ENCODE measurements around the gene TMEM184A. TPM values are rescaled to one million over a fixed set of nuclear protein-coding genes. Genes with fewer than 3 reads are reported as not detected.

The TMEM184A gene
- total and polyA plus RNA-seq, 2 donors (not counting 3 experiments of a cell fraction or from before 2014, with no cell fraction given) = 0.48 TPM; not detected in 1

DNA sequence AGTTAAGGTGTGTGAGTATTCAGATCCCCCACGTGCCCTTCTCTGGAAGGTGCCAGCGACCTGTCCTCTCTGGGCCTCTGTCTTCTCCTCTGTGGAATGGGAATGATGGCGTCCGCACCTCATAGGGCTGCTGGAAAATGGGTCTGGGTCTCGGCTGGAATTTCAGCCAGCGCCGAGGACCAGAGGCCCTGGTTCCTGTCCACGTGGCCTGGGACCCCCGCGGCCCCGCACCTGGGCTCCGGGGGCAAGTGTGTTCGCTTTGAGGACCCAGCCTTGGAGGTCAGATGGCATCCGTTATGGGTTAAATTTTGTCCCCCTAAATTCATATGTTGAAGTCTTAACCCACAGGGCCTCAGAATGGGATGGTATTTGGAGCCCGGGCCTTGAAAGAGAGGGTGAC is 46.4 kb upstream of the TMEM184A start:
- TF ChIP-seq EZH2 (IDR thresholded peaks at IDR 0.05; ENCODE audit: borderline replicate concordance, low read depth, low read length, severe bottlenecking) = no peak
- no peak for TF ChIP-seq POLR2A (IDR thresholded peaks at IDR 0.05; ENCODE audit: low read depth, low read length)
- no peak for TF ChIP-seq JUN (IDR thresholded peaks at IDR 0.05; ENCODE audit: borderline replicate concordance, insufficient read depth, insufficient read length, low read depth)
- TF ChIP-seq, protein P1, sequence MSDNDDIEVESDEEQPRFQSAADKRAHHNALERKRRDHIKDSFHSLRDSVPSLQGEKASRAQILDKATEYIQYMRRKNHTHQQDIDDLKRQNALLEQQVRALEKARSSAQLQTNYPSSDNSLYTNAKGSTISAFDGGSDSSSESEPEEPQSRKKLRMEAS (IDR thresholded peaks at IDR 0.05; ENCODE audit: insufficient read depth, insufficient read length) = no peak
- no peak for TF ChIP-seq MYC (IDR thresholded peaks at IDR 0.05; ENCODE audit: low read depth, low read length)
- no peak for TF ChIP-seq GATA2 (IDR thresholded peaks at IDR 0.05; ENCODE audit: insufficient read depth, insufficient read length, low read depth, low read length)
- TF ChIP-seq POLR2AphosphoS5 (IDR thresholded peaks at IDR 0.05; ENCODE audit: insufficient read depth, low read depth, low read length) = no peak
- no peak for TF ChIP-seq FOS (IDR thresholded peaks at IDR 0.05; ENCODE audit: borderline replicate concordance, insufficient read depth, low read length)
- FAIRE-seq (no peak), DNase-seq (ENCODE audit: low read depth, low spot score) (no peak)
- H3K4me3 ChIP-seq (replicated peaks in 1 of 3; ENCODE audit: insufficient read depth in 1 of 3, low read depth in 1 of 3, low read length in 3 of 3) = no peak overlapping the region
- BruUV-seq (replicated peaks) = no TSS peak
- H2AFZ ChIP-seq (ENCODE audit: low read depth, low read length) = no peak overlapping the region
- H3K9me3 ChIP-seq (replicated peaks; ENCODE audit: control insufficient read depth, insufficient read depth, low read length) = no peaks in the 10 kb centered on the region
- H4K20me1 ChIP-seq (replicated peaks; ENCODE audit: control insufficient read depth, extremely low read depth, insufficient read depth, low read length) = no peaks in the 10 kb centered on the region
- intact Hi-C loops (cut with micrococcal nuclease) = no loop called here
- ChIA-PET CTCF (no interaction called here), POLR2A (no interaction called here)
- H3K4me2 ChIP-seq (ENCODE audit: insufficient read depth, low read length) = no peak overlapping the region
- H3K9ac ChIP-seq (replicated peaks; ENCODE audit: extremely low read depth, insufficient read depth, low read length) = no peak overlapping the region
- H3K36me3 ChIP-seq (ENCODE audit: control insufficient read depth in 2 of 2, extremely low read depth in 1 of 2, insufficient read depth in 2 of 2, low read length in 2 of 2) = no peaks in the 10 kb centered on the region
- dilution Hi-C loops (cut with MboI; ENCODE audit: extremely low pct_ligation_motif_present, low sequenced_read_pairs) = no loop called here
- H3K4me1 ChIP-seq (ENCODE audit: control insufficient read depth, extremely low read depth, insufficient read depth, low read length) = no peaks in the 10 kb centered on the region
- H3K9me1 ChIP-seq (replicated peaks; ENCODE audit: control insufficient read depth, extremely low read depth, insufficient read depth, low read length) = no peaks in the 10 kb centered on the region
- H3K27me3 ChIP-seq (ENCODE audit: control insufficient read depth in 2 of 2, insufficient read depth in 2 of 2, low read length in 2 of 2) = peaks cover 0 to 2% of the 10 kb centered on the region in 2 experiments
- no peak overlapping the region for H3K27ac ChIP-seq (ENCODE audit: insufficient read depth, low read depth, low read length)
- no peaks in the 10 kb centered on the region for H3K79me2 ChIP-seq (ENCODE audit: control insufficient read depth, insufficient read depth, low read length)

DNA sequence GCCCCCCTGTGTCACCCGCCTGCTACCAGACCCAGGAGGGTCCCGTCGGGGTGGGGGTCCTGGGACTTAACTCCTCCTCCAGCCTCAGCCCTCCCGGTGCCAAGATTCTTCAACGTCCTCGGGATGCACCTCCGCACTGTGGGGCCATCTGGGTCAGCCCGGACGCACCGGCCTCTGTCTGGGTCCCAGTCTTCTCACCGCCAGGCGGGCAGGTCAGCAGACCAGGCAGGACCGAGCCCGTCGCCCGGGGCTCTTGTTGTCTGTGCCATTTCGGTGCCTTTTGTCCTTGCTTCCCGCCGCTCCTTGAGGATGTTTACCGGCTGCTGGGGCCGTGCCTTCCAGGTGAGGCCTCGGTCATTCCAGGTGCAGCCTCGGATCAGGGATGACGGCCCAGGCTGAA is 46.0 kb upstream of the TMEM184A start:
- H3K4me3 ChIP-seq (replicated peaks in 1 of 3; ENCODE audit: insufficient read depth in 1 of 3, low read depth in 1 of 3, low read length in 3 of 3) = no peak overlapping the region
- dilution Hi-C loops (cut with MboI; ENCODE audit: extremely low pct_ligation_motif_present, low sequenced_read_pairs) = no loop called here
- H3K27ac ChIP-seq (ENCODE audit: insufficient read depth, low read depth, low read length) = no peak overlapping the region
- TF ChIP-seq JUN (IDR thresholded peaks at IDR 0.05; ENCODE audit: borderline replicate concordance, insufficient read depth, insufficient read length, low read depth) (no peak), POLR2A (IDR thresholded peaks at IDR 0.05; ENCODE audit: low read depth, low read length) (no peak), POLR2AphosphoS5 (IDR thresholded peaks at IDR 0.05; ENCODE audit: insufficient read depth, low read depth, low read length) (no peak), EZH2 (IDR thresholded peaks at IDR 0.05; ENCODE audit: borderline replicate concordance, low read depth, low read length, severe bottlenecking) (no peak), MYC (IDR thresholded peaks at IDR 0.05; ENCODE audit: low read depth, low read length) (no peak), GATA2 (IDR thresholded peaks at IDR 0.05; ENCODE audit: insufficient read depth, insufficient read length, low read depth, low read length) (no peak), FOS (IDR thresholded peaks at IDR 0.05; ENCODE audit: borderline replicate concordance, insufficient read depth, low read length) (no peak)
- TF ChIP-seq, protein P2, sequence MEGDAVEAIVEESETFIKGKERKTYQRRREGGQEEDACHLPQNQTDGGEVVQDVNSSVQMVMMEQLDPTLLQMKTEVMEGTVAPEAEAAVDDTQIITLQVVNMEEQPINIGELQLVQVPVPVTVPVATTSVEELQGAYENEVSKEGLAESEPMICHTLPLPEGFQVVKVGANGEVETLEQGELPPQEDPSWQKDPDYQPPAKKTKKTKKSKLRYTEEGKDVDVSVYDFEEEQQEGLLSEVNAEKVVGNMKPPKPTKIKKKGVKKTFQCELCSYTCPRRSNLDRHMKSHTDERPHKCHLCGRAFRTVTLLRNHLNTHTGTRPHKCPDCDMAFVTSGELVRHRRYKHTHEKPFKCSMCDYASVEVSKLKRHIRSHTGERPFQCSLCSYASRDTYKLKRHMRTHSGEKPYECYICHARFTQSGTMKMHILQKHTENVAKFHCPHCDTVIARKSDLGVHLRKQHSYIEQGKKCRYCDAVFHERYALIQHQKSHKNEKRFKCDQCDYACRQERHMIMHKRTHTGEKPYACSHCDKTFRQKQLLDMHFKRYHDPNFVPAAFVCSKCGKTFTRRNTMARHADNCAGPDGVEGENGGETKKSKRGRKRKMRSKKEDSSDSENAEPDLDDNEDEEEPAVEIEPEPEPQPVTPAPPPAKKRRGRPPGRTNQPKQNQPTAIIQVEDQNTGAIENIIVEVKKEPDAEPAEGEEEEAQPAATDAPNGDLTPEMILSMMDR (IDR thresholded peaks at IDR 0.05; ENCODE audit: extremely low read depth in 1 of 2, insufficient read depth in 1 of 2, low read depth in 1 of 2, low read length in 2 of 2) = no peak
- TF ChIP-seq, protein P1 (IDR thresholded peaks at IDR 0.05; ENCODE audit: insufficient read depth, insufficient read length) = no peak
- no peak for FAIRE-seq
- H3K4me2 ChIP-seq (ENCODE audit: insufficient read depth, low read length) = no peak overlapping the region
- H3K36me3 ChIP-seq (ENCODE audit: control insufficient read depth in 2 of 2, extremely low read depth in 1 of 2, insufficient read depth in 2 of 2, low read length in 2 of 2) = no peaks in the 10 kb centered on the region
- H3K79me2 ChIP-seq (ENCODE audit: control insufficient read depth, insufficient read depth, low read length) = no peaks in the 10 kb centered on the region
- ChIA-PET CTCF (no interaction called here), POLR2A (no interaction called here)
- H2AFZ ChIP-seq (ENCODE audit: low read depth, low read length) = no peak overlapping the region
- no peaks in the 10 kb centered on the region for H3K9me3 ChIP-seq (replicated peaks; ENCODE audit: control insufficient read depth, insufficient read depth, low read length)
- no peaks in the 10 kb centered on the region for H3K4me1 ChIP-seq (ENCODE audit: control insufficient read depth, extremely low read depth, insufficient read depth, low read length)
- no peaks in the 10 kb centered on the region for H3K9me1 ChIP-seq (replicated peaks; ENCODE audit: control insufficient read depth, extremely low read depth, insufficient read depth, low read length)
- H3K27me3 ChIP-seq (ENCODE audit: control insufficient read depth in 2 of 2, insufficient read depth in 2 of 2, low read length in 2 of 2) = peaks cover 0 to 2% of the 10 kb centered on the region in 2 experiments
- no peak for DNase-seq (ENCODE audit: low read depth, low spot score)
- H3K9ac ChIP-seq (replicated peaks; ENCODE audit: extremely low read depth, insufficient read depth, low read length) = no peak overlapping the region
- intact Hi-C loops (cut with micrococcal nuclease) = no loop called here
- no TSS peak for BruUV-seq (replicated peaks)
- no peaks in the 10 kb centered on the region for H4K20me1 ChIP-seq (replicated peaks; ENCODE audit: control insufficient read depth, extremely low read depth, insufficient read depth, low read length)

Data from endothelial cell of umbilical vein (primary cell).